ENCODE measurements around the gene CTNNA2.

CTNNA2 gene

GRCh38 chr2:79711098-79711497 lies 198.2 kb downstream of the CTNNA2 start:
- H3K4me1 ChIP-seq (ENCODE audit: control insufficient read depth, insufficient read depth, low read length) = no peaks in the 10 kb centered on the region
- no peak overlapping the region for H3K27ac ChIP-seq (ENCODE audit: low read depth, low read length)
- H3K9me3 ChIP-seq (ENCODE audit: control insufficient read depth, insufficient read depth, low read depth, low read length) = no peaks in the 10 kb centered on the region
- H3K27me3 ChIP-seq (ENCODE audit: control insufficient read depth, insufficient read depth, low read length) = no peaks in the 10 kb centered on the region
- no peak overlapping the region for H3K4me3 ChIP-seq (ENCODE audit: low read depth, low read length)
- H3K9ac ChIP-seq (ENCODE audit: low read length) = no peak overlapping the region
- no peaks in the 10 kb centered on the region for H3K36me3 ChIP-seq (ENCODE audit: control insufficient read depth, insufficient read depth, low read length)

- Histone ChIP-seq H3K27me3 (ENCODE audit: control insufficient read depth, insufficient read depth, low read length) (no peaks in the 10 kb centered on the region), H3K36me3 (ENCODE audit: control insufficient read depth, insufficient read depth, low read length) (no peaks in the 10 kb centered on the region), H3K9ac (ENCODE audit: low read length) (no peak overlapping the region), H3K4me1 (ENCODE audit: control insufficient read depth, insufficient read depth, low read length) (peaks cover 4% of the 10 kb centered on the region; the same call in 1 of the 2 replicates), H3K4me3 (ENCODE audit: low read depth, low read length) (no peak overlapping the region), H3K27ac (ENCODE audit: low read depth, low read length) (no peak overlapping the region), H3K9me3 (ENCODE audit: control insufficient read depth, insufficient read depth, low read depth, low read length) (no peaks in the 10 kb centered on the region)
These were observed 200.4 kb downstream of the CTNNA2 start for GRCh38 chr2:79713131-79713785.

GRCh38 chr2:79714283-79714682 lies 201.4 kb downstream of the CTNNA2 start:
- Histone ChIP-seq H3K27ac (ENCODE audit: low read depth, low read length) (no peak overlapping the region), H3K9me3 (ENCODE audit: control insufficient read depth, insufficient read depth, low read depth, low read length) (no peaks in the 10 kb centered on the region), H3K36me3 (ENCODE audit: control insufficient read depth, insufficient read depth, low read length) (no peaks in the 10 kb centered on the region), H3K4me3 (ENCODE audit: low read depth, low read length) (no peak overlapping the region), H3K4me1 (ENCODE audit: control insufficient read depth, insufficient read depth, low read length) (peaks cover 4% of the 10 kb centered on the region; the same call in 1 of the 2 replicates), H3K27me3 (ENCODE audit: control insufficient read depth, insufficient read depth, low read length) (no peaks in the 10 kb centered on the region), H3K9ac (ENCODE audit: low read length) (no peak overlapping the region)

- Histone ChIP-seq H3K27me3 (ENCODE audit: control insufficient read depth, insufficient read depth, low read length) (no peaks in the 10 kb centered on the region), H3K4me3 (ENCODE audit: low read depth, low read length) (no peak overlapping the region), H3K36me3 (ENCODE audit: control insufficient read depth, insufficient read depth, low read length) (no peaks in the 10 kb centered on the region), H3K9ac (ENCODE audit: low read length) (no peak overlapping the region), H3K9me3 (ENCODE audit: control insufficient read depth, insufficient read depth, low read depth, low read length) (no peaks in the 10 kb centered on the region), H3K4me1 (ENCODE audit: control insufficient read depth, insufficient read depth, low read length) (peaks cover 4% of the 10 kb centered on the region; the same call in 1 of the 2 replicates), H3K27ac (ENCODE audit: low read depth, low read length) (no peak overlapping the region)
These were observed 202.5 kb downstream of the CTNNA2 start for GRCh38 chr2:79715338-79715737.

- H3K9ac ChIP-seq (ENCODE audit: low read length) = no peak overlapping the region
- no peaks in the 10 kb centered on the region; the same call in 1 of the 2 replicates for H3K9me3 ChIP-seq (ENCODE audit: control insufficient read depth, insufficient read depth, low read depth, low read length)
- peaks cover 4% of the 10 kb centered on the region; the same call in 1 of the 2 replicates for H3K4me1 ChIP-seq (ENCODE audit: control insufficient read depth, insufficient read depth, low read length)
- no peak overlapping the region for H3K27ac ChIP-seq (ENCODE audit: low read depth, low read length)
- no peaks in the 10 kb centered on the region for H3K27me3 ChIP-seq (ENCODE audit: control insufficient read depth, insufficient read depth, low read length)
- no peaks in the 10 kb centered on the region for H3K36me3 ChIP-seq (ENCODE audit: control insufficient read depth, insufficient read depth, low read length)
- H3K4me3 ChIP-seq (ENCODE audit: low read depth, low read length) = no peak overlapping the region
These were observed 203.4 kb downstream of the CTNNA2 start for GRCh38 chr2:79716266-79716665.

- H3K36me3 ChIP-seq (ENCODE audit: control insufficient read depth, insufficient read depth, low read length) = no peaks in the 10 kb centered on the region
- peaks cover 4% of the 10 kb centered on the region; the same call in 1 of the 2 replicates for H3K4me1 ChIP-seq (ENCODE audit: control insufficient read depth, insufficient read depth, low read length)
- H3K9ac ChIP-seq (ENCODE audit: low read length) = no peak overlapping the region
- no peaks in the 10 kb centered on the region; the same call in 1 of the 2 replicates for H3K9me3 ChIP-seq (ENCODE audit: control insufficient read depth, insufficient read depth, low read depth, low read length)
- H3K27ac ChIP-seq (ENCODE audit: low read depth, low read length) = no peak overlapping the region
- H3K27me3 ChIP-seq (ENCODE audit: control insufficient read depth, insufficient read depth, low read length) = no peaks in the 10 kb centered on the region
- no peak overlapping the region for H3K4me3 ChIP-seq (ENCODE audit: low read depth, low read length)
These were observed 204.6 kb downstream of the CTNNA2 start for GRCh38 chr2:79717364-79718007.

GRCh38 chr2:79721061-79721460 lies 208.2 kb downstream of the CTNNA2 start:
- Histone ChIP-seq H3K36me3 (ENCODE audit: control insufficient read depth, insufficient read depth, low read length) (no peaks in the 10 kb centered on the region), H3K9ac (ENCODE audit: low read length) (no peak overlapping the region), H3K27ac (ENCODE audit: low read depth, low read length) (no peak overlapping the region)

GRCh38 chr2:79721966-79722365 lies 209.1 kb downstream of the CTNNA2 start:
- no peak overlapping the region for H3K27ac ChIP-seq (ENCODE audit: low read depth, low read length)

More at GRCh38 chr2:79721061-79721460, 208.2 kb downstream of the CTNNA2 start:
- no peak overlapping the region for H3K4me3 ChIP-seq (ENCODE audit: low read depth, low read length)
- H3K4me1 ChIP-seq (ENCODE audit: control insufficient read depth, insufficient read depth, low read length) = peaks cover 4% of the 10 kb centered on the region; the same call in 1 of the 2 replicates
- no peaks in the 10 kb centered on the region; the same call in 1 of the 2 replicates for H3K9me3 ChIP-seq (ENCODE audit: control insufficient read depth, insufficient read depth, low read depth, low read length)
- no peaks in the 10 kb centered on the region for H3K27me3 ChIP-seq (ENCODE audit: control insufficient read depth, insufficient read depth, low read length)

GRCh38 chr2:79723830-79724229 lies 211.0 kb downstream of the CTNNA2 start:
- Histone ChIP-seq H3K9me3 (ENCODE audit: control insufficient read depth, insufficient read depth, low read depth, low read length) (no peaks in the 10 kb centered on the region; the same call in 1 of the 2 replicates), H3K27ac (ENCODE audit: low read depth, low read length) (no peak overlapping the region), H3K9ac (ENCODE audit: low read length) (no peak overlapping the region), H3K36me3 (ENCODE audit: control insufficient read depth, insufficient read depth, low read length) (no peaks in the 10 kb centered on the region), H3K4me1 (ENCODE audit: control insufficient read depth, insufficient read depth, low read length) (no peaks in the 10 kb centered on the region), H3K4me3 (ENCODE audit: low read depth, low read length) (no peak overlapping the region), H3K27me3 (ENCODE audit: control insufficient read depth, insufficient read depth, low read length) (no peaks in the 10 kb centered on the region)

More at GRCh38 chr2:79721966-79722365, 209.1 kb downstream of the CTNNA2 start:
- H3K4me1 ChIP-seq (ENCODE audit: control insufficient read depth, insufficient read depth, low read length) = peaks cover 4% of the 10 kb centered on the region; the same call in 1 of the 2 replicates
- no peak overlapping the region for H3K9ac ChIP-seq (ENCODE audit: low read length)
- H3K4me3 ChIP-seq (ENCODE audit: low read depth, low read length) = no peak overlapping the region
- no peaks in the 10 kb centered on the region; the same call in 1 of the 2 replicates for H3K9me3 ChIP-seq (ENCODE audit: control insufficient read depth, insufficient read depth, low read depth, low read length)
- no peaks in the 10 kb centered on the region for H3K27me3 ChIP-seq (ENCODE audit: control insufficient read depth, insufficient read depth, low read length)
- no peaks in the 10 kb centered on the region for H3K36me3 ChIP-seq (ENCODE audit: control insufficient read depth, insufficient read depth, low read length)

- H3K27ac ChIP-seq (ENCODE audit: low read depth, low read length) = no peak overlapping the region
These were observed 216.7 kb downstream of the CTNNA2 start for GRCh38 chr2:79729532-79729931.

GRCh38 chr2:79734518-79734917 lies 221.7 kb downstream of the CTNNA2 start:
- no peaks in the 10 kb centered on the region for H3K9me3 ChIP-seq (ENCODE audit: control insufficient read depth, insufficient read depth, low read depth, low read length)
- H3K36me3 ChIP-seq (ENCODE audit: control insufficient read depth, insufficient read depth, low read length) = no peaks in the 10 kb centered on the region
- H3K9ac ChIP-seq (ENCODE audit: low read length) = no peak overlapping the region
- no peaks in the 10 kb centered on the region for H3K27me3 ChIP-seq (ENCODE audit: control insufficient read depth, insufficient read depth, low read length)
- H3K4me3 ChIP-seq (ENCODE audit: low read depth, low read length) = no peak overlapping the region
- no peaks in the 10 kb centered on the region for H3K4me1 ChIP-seq (ENCODE audit: control insufficient read depth, insufficient read depth, low read length)
- H3K27ac ChIP-seq (ENCODE audit: low read depth, low read length) = no peak overlapping the region

More at GRCh38 chr2:79729532-79729931, 216.7 kb downstream of the CTNNA2 start:
- Histone ChIP-seq H3K9me3 (ENCODE audit: control insufficient read depth, insufficient read depth, low read depth, low read length) (no peaks in the 10 kb centered on the region), H3K4me1 (ENCODE audit: control insufficient read depth, insufficient read depth, low read length) (no peaks in the 10 kb centered on the region), H3K4me3 (ENCODE audit: low read depth, low read length) (no peak overlapping the region), H3K27me3 (ENCODE audit: control insufficient read depth, insufficient read depth, low read length) (no peaks in the 10 kb centered on the region), H3K9ac (ENCODE audit: low read length) (no peak overlapping the region), H3K36me3 (ENCODE audit: control insufficient read depth, insufficient read depth, low read length) (no peaks in the 10 kb centered on the region)

Data from HUES6 (cell line).